Loucy (cell line): Measurements from ENCODE around the gene OR2D2.

ENCODE experiments used
- EZH2phosphoT487 ChIP-seq: fragments of 200-600 bp; IDR thresholded peaks from 2 replicates; pipeline ENCODE4 v1.6.1; 2018; ENCODE audit warnings: antibody characterized with exemption, mild to moderate bottlenecking, moderate library complexity, borderline replicate concordance
- TF ChIP-seq, protein P1 (sequence below): fragments of 200-600 bp; sonication (generic); conservative IDR thresholded peaks from 2 replicates; pipeline ENCODE4 v1.5.1; 2014; ENCODE audit warnings: mild to moderate bottlenecking, antibody characterized with exemption, low read length

DNA sequence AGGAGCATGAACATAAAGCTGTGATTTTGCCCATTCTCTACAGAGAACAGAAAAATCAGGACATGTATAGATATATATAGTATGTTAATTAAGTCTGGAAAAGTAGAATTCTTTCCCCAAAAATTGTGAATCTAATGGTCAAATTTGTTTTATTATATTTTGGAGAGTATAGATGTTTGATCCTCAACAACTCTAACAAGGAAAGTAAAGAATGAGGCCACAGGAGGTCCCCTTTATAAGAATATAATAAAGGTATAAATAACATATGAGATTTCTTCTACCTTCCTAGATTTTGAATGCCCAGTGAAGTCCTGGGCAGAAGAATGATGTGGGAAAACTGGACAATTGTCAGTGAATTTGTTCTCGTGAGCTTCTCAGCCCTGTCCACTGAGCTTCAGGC is 16.0 kb downstream of the OR2D2 start, which contains the start of gene OR10A4:
- TF ChIP-seq, protein P1, sequence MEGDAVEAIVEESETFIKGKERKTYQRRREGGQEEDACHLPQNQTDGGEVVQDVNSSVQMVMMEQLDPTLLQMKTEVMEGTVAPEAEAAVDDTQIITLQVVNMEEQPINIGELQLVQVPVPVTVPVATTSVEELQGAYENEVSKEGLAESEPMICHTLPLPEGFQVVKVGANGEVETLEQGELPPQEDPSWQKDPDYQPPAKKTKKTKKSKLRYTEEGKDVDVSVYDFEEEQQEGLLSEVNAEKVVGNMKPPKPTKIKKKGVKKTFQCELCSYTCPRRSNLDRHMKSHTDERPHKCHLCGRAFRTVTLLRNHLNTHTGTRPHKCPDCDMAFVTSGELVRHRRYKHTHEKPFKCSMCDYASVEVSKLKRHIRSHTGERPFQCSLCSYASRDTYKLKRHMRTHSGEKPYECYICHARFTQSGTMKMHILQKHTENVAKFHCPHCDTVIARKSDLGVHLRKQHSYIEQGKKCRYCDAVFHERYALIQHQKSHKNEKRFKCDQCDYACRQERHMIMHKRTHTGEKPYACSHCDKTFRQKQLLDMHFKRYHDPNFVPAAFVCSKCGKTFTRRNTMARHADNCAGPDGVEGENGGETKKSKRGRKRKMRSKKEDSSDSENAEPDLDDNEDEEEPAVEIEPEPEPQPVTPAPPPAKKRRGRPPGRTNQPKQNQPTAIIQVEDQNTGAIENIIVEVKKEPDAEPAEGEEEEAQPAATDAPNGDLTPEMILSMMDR, result no peak
- TF ChIP-seq EZH2phosphoT487, result no peak
